LNCAP (cell line): ENCODE data around the gene PPP2R5C.

ENCODE experiments used
- CTCF ChIP-seq: fragments of 450-650 bp; IDR thresholded peaks from 2 replicates; pipeline ENCODE4 v1.5.1; 2017; ENCODE audit warnings: mild to moderate bottlenecking

Gene PPP2R5C

GRCh38 chr14:101853455-101854018, 92.0 kb downstream of the PPP2R5C start:
- TF ChIP-seq CTCF, result no peak

DNA sequence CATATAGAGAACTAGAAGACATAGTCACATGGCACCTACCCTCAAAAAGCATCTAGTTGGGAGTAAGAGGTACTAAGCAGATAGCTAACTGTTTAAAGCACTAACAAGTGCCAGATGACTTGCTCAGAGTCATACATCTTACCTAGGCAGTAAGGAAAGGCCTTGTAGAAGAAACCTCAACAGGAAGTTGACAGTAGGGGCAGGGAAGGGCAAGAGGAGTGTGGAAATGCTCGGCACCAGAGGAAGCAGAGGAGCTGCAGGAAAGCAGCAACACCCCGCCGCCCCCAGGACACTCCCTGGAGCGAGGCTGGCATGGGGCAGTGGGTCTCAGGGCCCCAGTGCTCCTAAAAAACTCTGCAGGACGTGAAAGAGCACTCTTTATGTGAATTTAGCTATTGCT, 92.9 kb downstream of the PPP2R5C start:
- no peak for TF ChIP-seq CTCF

DNA sequence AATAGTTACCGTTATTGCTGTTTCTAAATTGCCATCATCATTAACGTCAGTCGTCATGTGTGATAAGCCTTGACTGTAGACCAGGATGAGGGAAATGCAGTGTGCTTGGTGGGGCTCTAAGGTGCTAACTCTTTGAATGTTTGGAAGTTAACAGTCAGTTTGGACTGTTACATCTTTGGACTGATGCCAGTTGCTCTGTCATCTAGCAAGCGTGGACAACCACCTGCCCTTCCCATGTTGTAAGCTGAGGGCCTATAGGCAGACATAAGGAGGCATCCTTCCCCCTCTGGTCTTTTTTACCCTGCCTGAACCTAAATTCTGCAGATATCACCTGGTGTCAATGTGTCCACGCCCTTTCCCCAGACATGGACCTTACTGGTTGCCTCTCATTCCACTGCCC, 94.4 kb downstream of the PPP2R5C start:
- TF ChIP-seq CTCF, result no peak

DNA sequence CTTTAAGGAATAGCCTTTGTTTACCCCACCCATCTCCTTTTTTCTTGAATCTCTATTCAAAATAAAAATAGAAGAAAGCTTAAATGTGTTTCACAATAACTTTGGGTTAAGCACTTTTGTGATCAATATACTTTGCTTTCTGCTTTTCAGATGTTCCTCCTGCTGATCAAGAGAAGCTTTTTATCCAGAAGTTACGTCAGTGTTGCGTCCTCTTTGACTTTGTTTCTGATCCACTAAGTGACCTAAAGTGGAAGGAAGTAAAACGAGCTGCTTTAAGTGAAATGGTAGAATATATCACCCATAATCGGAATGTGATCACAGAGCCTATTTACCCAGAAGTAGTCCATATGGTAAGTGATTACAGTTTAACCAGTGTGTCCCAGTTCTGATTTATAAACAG, 95.0 kb downstream of the PPP2R5C start:
- no peak for TF ChIP-seq CTCF

- no peak for TF ChIP-seq CTCF
Measured at GRCh38 chr14:101857226-101857625, 95.7 kb downstream of the PPP2R5C start.

GRCh38 chr14:101858791-101859537, 97.5 kb downstream of the PPP2R5C start:
- TF ChIP-seq CTCF, result no peak

GRCh38 chr14:101859538-101859902, 98.0 kb downstream of the PPP2R5C start:
- TF ChIP-seq CTCF, result no peak
